AG09309 (cell line): ENCODE results near the gene BLTP3B.

Experiments
- DNase-seq: peaks from one replicate; pipeline ENCODE4 v3.0.0-alpha.2; 2010; ENCODE audit warnings: low read depth
- H3K4me3 ChIP-seq: 2 replicates; pipeline ENCODE4 v1.5.1; 2011; ENCODE audit warnings: mild to moderate bottlenecking, low read depth, low read length, moderate library complexity; ENCODE audit not compliant: control insufficient read depth
- TF ChIP-seq, protein P1 (sequence below): IDR thresholded peaks from 2 replicates; pipeline ENCODE4 v1.5.1; 2011; ENCODE audit warnings: mild to moderate bottlenecking, low read depth, low read length, inconsistent platforms; ENCODE audit not compliant: insufficient read depth, control insufficient read depth; ENCODE audit errors: missing control alignments

Gene BLTP3B

GRCh38 chr12:100163416-100164152, 20.9 kb upstream of the BLTP3B start:
- DNase-seq, result no peak
- H3K4me3 ChIP-seq, result peak overlapping the region; percentile 26
- TF ChIP-seq, protein P1, sequence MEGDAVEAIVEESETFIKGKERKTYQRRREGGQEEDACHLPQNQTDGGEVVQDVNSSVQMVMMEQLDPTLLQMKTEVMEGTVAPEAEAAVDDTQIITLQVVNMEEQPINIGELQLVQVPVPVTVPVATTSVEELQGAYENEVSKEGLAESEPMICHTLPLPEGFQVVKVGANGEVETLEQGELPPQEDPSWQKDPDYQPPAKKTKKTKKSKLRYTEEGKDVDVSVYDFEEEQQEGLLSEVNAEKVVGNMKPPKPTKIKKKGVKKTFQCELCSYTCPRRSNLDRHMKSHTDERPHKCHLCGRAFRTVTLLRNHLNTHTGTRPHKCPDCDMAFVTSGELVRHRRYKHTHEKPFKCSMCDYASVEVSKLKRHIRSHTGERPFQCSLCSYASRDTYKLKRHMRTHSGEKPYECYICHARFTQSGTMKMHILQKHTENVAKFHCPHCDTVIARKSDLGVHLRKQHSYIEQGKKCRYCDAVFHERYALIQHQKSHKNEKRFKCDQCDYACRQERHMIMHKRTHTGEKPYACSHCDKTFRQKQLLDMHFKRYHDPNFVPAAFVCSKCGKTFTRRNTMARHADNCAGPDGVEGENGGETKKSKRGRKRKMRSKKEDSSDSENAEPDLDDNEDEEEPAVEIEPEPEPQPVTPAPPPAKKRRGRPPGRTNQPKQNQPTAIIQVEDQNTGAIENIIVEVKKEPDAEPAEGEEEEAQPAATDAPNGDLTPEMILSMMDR, result peak; percentile 16

DNA sequence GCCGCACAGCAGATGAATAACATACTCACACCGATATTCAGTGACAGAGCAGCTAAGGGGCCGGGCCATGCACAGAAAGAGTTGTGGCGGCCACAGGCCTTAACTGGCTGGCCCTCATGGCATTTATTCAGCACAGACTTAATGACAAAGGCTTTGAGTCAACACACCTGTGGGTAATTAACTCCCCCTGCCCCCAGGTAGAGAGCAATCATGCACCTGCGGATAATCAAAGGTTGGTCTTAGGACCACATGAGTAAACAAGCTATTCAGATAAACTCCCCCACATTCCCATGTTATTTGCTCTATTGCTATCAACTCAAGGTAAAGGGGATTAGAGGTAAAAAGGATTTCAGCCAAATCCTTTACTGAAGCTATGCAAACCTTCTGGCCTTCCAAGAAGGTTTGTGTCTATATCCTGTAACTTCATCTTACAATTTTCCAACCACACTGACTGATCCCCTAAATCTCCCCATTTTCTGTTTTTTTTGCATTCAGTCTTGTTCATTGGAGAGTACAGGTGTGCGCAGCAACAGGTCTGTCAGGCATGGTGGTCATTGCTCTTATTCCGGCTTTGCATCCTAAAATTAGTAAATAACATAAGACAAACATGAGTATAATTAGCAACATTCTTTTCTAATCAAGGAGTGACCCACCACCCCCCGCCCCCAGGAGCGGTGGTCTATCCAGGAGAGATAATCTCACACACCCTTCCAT, 16.9 kb upstream of the BLTP3B start:
- H3K4me3 ChIP-seq, result no peak overlapping the region
- DNase-seq, result no peak
- TF ChIP-seq, protein P1, result no peak

- no peak overlapping the region for H3K4me3 ChIP-seq
- TF ChIP-seq, protein P1, result no peak
- no peak for DNase-seq
These were observed 15.9 kb upstream of the BLTP3B start for GRCh38 chr12:100158535-100158934.

GRCh38 chr12:100157427-100157821, 14.8 kb upstream of the BLTP3B start:
- TF ChIP-seq, protein P1, result no peak
- DNase-seq, result no peak
- H3K4me3 ChIP-seq, result no peak overlapping the region

- TF ChIP-seq, protein P1, result no peak
- no peak for DNase-seq
- no peak overlapping the region for H3K4me3 ChIP-seq
These were observed 14.2 kb upstream of the BLTP3B start for GRCh38 chr12:100156731-100157426.

- TF ChIP-seq, protein P1, result peak; percentile 92
- no peak overlapping the region for H3K4me3 ChIP-seq
- no peak for DNase-seq
These were observed 12.0 kb upstream of the BLTP3B start for GRCh38 chr12:100154474-100155247.
